HCT116 (cell line): ENCODE measurements around the gene TNNC2.

Experiments
- EGR1 ChIP-seq: IDR thresholded peaks from 2 replicates; pipeline ENCODE4 v1.6.1; 2012; ENCODE audit warnings: low read depth
- EZH2phosphoT487 ChIP-seq: fragments of 200-600 bp; IDR thresholded peaks from 2 replicates; pipeline ENCODE4 v1.6.1; 2018; ENCODE audit warnings: antibody characterized with exemption, borderline replicate concordance
- SP1 ChIP-seq: IDR thresholded peaks from 2 replicates; pipeline ENCODE4 v1.6.1; 2012; ENCODE audit warnings: low read depth
- SRF ChIP-seq: IDR thresholded peaks from 2 replicates; pipeline ENCODE4 v1.6.1; 2012; ENCODE audit warnings: low read depth

- no peak for TF ChIP-seq SRF
- no peak for TF ChIP-seq EGR1
- TF ChIP-seq EZH2phosphoT487 = no peak
- no peak for TF ChIP-seq SP1
These were observed 30.6 kb downstream of the TNNC2 start for GRCh38 chr20:45796337-45797065.
